HEK293 (cell line): ENCODE measurements around the gene GNA12.

ENCODE experiments used
- CTCF ChIA-PET: fragments of 350-600 bp; formaldehyde crosslinking; extraction: SDS; loops from one replicate; lab custom pipeline; 2021; ENCODE audit warnings: antibody characterized with exemption; lab: Yijun Ruan, JAX
- POLR2A ChIA-PET: fragments of 300-600 bp; formaldehyde crosslinking; extraction: SDS; loops from one replicate; lab custom pipeline; 2020; ENCODE audit warnings: antibody characterized with exemption, inconsistent platforms; lab: Yijun Ruan, JAX
- H3K27ac ChIP-seq: fragments of 200-500 bp; sonication (Bioruptor generic); 2 replicates; pipeline ENCODE4 v1.5.1; 2014; ENCODE audit warnings: low read depth, low read length, control low read depth, inconsistent platforms; ENCODE audit errors: extremely low read depth
- H3K36me3 ChIP-seq, 2 experiments: fragments of 200-500 bp in 1 of 2; sonication (Bioruptor generic) in 1 of 2; 1 replicate in 1 of 2; 2 replicates in 1 of 2; pipeline ENCODE4 v1.5.1; 2014 to 2017; ENCODE audit warnings: inconsistent platforms in 2 of 2, low read length in 2 of 2; ENCODE audit not compliant: control insufficient read depth in 2 of 2, insufficient read depth in 1 of 2
- H3K4me1 ChIP-seq: fragments of 200-500 bp; sonication (Bioruptor generic); 2 replicates; pipeline ENCODE4 v1.5.1; 2014; ENCODE audit warnings: mild to moderate bottlenecking, low read length, inconsistent platforms; ENCODE audit not compliant: control insufficient read depth, insufficient read depth
- H3K4me3 ChIP-seq: 2 replicates; pipeline ENCODE4 v1.5.1; 2011; ENCODE audit warnings: low read depth, mild to moderate bottlenecking, control low read depth, low read length, moderate library complexity
- H3K9me3 ChIP-seq: fragments of 200-500 bp; sonication (Bioruptor generic); 2 replicates; pipeline ENCODE4 v1.5.1; 2014; ENCODE audit warnings: low read depth, low read length, inconsistent platforms; ENCODE audit not compliant: control insufficient read depth, insufficient read depth
- BCL11A ChIP-seq: fragments of 450-650 bp; formaldehyde crosslinking; IDR thresholded peaks from 2 replicates; pipeline ENCODE4 v1.5.1; 2016; ENCODE audit warnings: low read depth, missing biosample characterization, missing genetic modification characterization
- EGR2 ChIP-seq: fragments of 450-650 bp; formaldehyde crosslinking; IDR thresholded peaks from 2 replicates; pipeline ENCODE4 v1.5.1; 2016; ENCODE audit warnings: low read depth, missing biosample characterization, missing genetic modification characterization
- PRDM4 ChIP-seq: fragments of 450-650 bp; formaldehyde crosslinking; IDR thresholded peaks from 2 replicates; pipeline ENCODE4 v1.5.1; 2017; ENCODE audit warnings: missing biosample characterization, missing genetic modification characterization
- REPIN1 ChIP-seq: fragments of 450-650 bp; formaldehyde crosslinking; IDR thresholded peaks from 2 replicates; pipeline ENCODE4 v1.5.1; 2017; ENCODE audit warnings: missing biosample characterization, missing genetic modification characterization, low read depth
- SALL2 ChIP-seq: fragments of 450-650 bp; formaldehyde crosslinking; IDR thresholded peaks from 2 replicates; pipeline ENCODE4 v1.5.0; 2017; ENCODE audit warnings: missing biosample characterization, mild to moderate bottlenecking, missing genetic modification characterization, borderline replicate concordance
- ZEB2 ChIP-seq: fragments of 450-650 bp; formaldehyde crosslinking; IDR thresholded peaks from 2 replicates; pipeline ENCODE4 v1.5.1; 2016; ENCODE audit warnings: missing biosample characterization, missing genetic modification characterization
- ZFP41 ChIP-seq: fragments of 450-650 bp; formaldehyde crosslinking; IDR thresholded peaks from 2 replicates; pipeline ENCODE4 v1.5.1; 2016; ENCODE audit warnings: missing biosample characterization, missing genetic modification characterization, borderline replicate concordance
- ZNF114 ChIP-seq: fragments of 450-650 bp; formaldehyde crosslinking; IDR thresholded peaks from 2 replicates; pipeline ENCODE4 v1.5.0; 2017; ENCODE audit warnings: missing biosample characterization, missing genetic modification characterization
- ZNF157 ChIP-seq: fragments of 450-650 bp; formaldehyde crosslinking; IDR thresholded peaks from 2 replicates; pipeline ENCODE4 v1.5.1; 2016; ENCODE audit warnings: missing biosample characterization, missing genetic modification characterization
- ZNF324 ChIP-seq: fragments of 450-650 bp; formaldehyde crosslinking; IDR thresholded peaks from 2 replicates; pipeline ENCODE4 v1.5.1; 2016; ENCODE audit warnings: missing biosample characterization, missing genetic modification characterization
- ZNF48 ChIP-seq: fragments of 450-650 bp; formaldehyde crosslinking; IDR thresholded peaks from 2 replicates; pipeline ENCODE4 v1.5.1; 2016; ENCODE audit warnings: missing biosample characterization, missing genetic modification characterization
- ZNF529 ChIP-seq: fragments of 450-650 bp; formaldehyde crosslinking; IDR thresholded peaks from 2 replicates; pipeline ENCODE4 v1.5.1; 2017; ENCODE audit warnings: missing genetic modification characterization, missing biosample characterization; ENCODE audit not compliant: insufficient replicate concordance
- ZNF585B ChIP-seq: fragments of 450-650 bp; formaldehyde crosslinking; IDR thresholded peaks from 2 replicates; pipeline ENCODE4 v1.5.1; 2016; ENCODE audit warnings: missing biosample characterization, missing genetic modification characterization
- ZNF610 ChIP-seq: fragments of 450-650 bp; formaldehyde crosslinking; IDR thresholded peaks from 2 replicates; pipeline ENCODE4 v1.5.1; 2016; ENCODE audit warnings: missing biosample characterization, missing genetic modification characterization, borderline replicate concordance
- ZNF624 ChIP-seq: fragments of 450-650 bp; formaldehyde crosslinking; IDR thresholded peaks from 2 replicates; pipeline ENCODE4 v1.5.1; 2017; ENCODE audit warnings: missing biosample characterization, missing genetic modification characterization
- ZNF629 ChIP-seq: fragments of 450-650 bp; formaldehyde crosslinking; IDR thresholded peaks from 2 replicates; pipeline ENCODE4 v1.5.1; 2017; ENCODE audit warnings: missing biosample characterization, missing genetic modification characterization
- ZNF654 ChIP-seq: fragments of 450-650 bp; formaldehyde crosslinking; IDR thresholded peaks from 2 replicates; pipeline ENCODE4 v1.5.1; 2016; ENCODE audit warnings: low read depth, missing biosample characterization, missing genetic modification characterization
- ZNF658 ChIP-seq: fragments of 450-650 bp; formaldehyde crosslinking; IDR thresholded peaks from 2 replicates; pipeline ENCODE4; 2016; ENCODE audit warnings: missing biosample characterization, missing genetic modification characterization
- ZNF707 ChIP-seq: fragments of 450-650 bp; formaldehyde crosslinking; IDR thresholded peaks from 2 replicates; pipeline ENCODE4 v1.5.1; 2016; ENCODE audit warnings: missing biosample characterization, missing genetic modification characterization
- ZNF777 ChIP-seq: fragments of 450-650 bp; formaldehyde crosslinking; IDR thresholded peaks from 2 replicates; pipeline ENCODE4 v1.5.1; 2017; ENCODE audit warnings: missing biosample characterization, missing genetic modification characterization, borderline replicate concordance
- ZNF843 ChIP-seq: fragments of 450-650 bp; formaldehyde crosslinking; IDR thresholded peaks from 2 replicates; pipeline ENCODE4 v1.5.1; 2016; ENCODE audit warnings: missing biosample characterization, missing genetic modification characterization
- TF ChIP-seq, protein P1 (sequence below): fragments of 450-650 bp; formaldehyde crosslinking; IDR thresholded peaks from 2 replicates; pipeline ENCODE4 v1.5.1; 2016; ENCODE audit warnings: missing biosample characterization, missing genetic modification characterization
- TF ChIP-seq, protein P2 (sequence below): fragments of 450-650 bp; formaldehyde crosslinking; IDR thresholded peaks from 2 replicates; pipeline ENCODE4; 2016; ENCODE audit warnings: missing biosample characterization, missing genetic modification characterization
- TF ChIP-seq, protein P3 (sequence below): fragments of 450-650 bp; formaldehyde crosslinking; IDR thresholded peaks from 2 replicates; pipeline ENCODE4 v1.5.1; 2016; ENCODE audit warnings: missing biosample characterization, missing genetic modification characterization

GNA12 gene

GRCh38 chr7:2687881-2688318 lies 156.2 kb downstream of the GNA12 start, which contains the start of gene AMZ1:
AMZ1 (plus strand) TSS chr7:2688202; CDS start chr7:2700452, 12,250 bp downstream.
- Histone ChIP-seq H3K4me1 (no peaks in the 10 kb centered on the region), H3K9me3 (no peaks in the 10 kb centered on the region), H3K4me3 (peak within 1 kb of the TSS; percentile 3; the same call in 1 of the 2 replicates), H3K27ac (no peak within 1 kb of the TSS), H3K36me3 (no peaks in the 10 kb centered on the region)
- POLR2A ChIA-PET = no interaction called here
- CTCF ChIA-PET = interaction anchor here (0.7 to 6.4 kb wide), 2 partner anchors 21 to 1094 kb away, joined by 5 to 39 read pairs; no protein-coding TSS in a partner anchor
- no peak for TF ChIP-seq ZNF114 (tag by site-specific recombination)
- TF ChIP-seq ZNF658 (tag by site-specific recombination) = no peak

DNA sequence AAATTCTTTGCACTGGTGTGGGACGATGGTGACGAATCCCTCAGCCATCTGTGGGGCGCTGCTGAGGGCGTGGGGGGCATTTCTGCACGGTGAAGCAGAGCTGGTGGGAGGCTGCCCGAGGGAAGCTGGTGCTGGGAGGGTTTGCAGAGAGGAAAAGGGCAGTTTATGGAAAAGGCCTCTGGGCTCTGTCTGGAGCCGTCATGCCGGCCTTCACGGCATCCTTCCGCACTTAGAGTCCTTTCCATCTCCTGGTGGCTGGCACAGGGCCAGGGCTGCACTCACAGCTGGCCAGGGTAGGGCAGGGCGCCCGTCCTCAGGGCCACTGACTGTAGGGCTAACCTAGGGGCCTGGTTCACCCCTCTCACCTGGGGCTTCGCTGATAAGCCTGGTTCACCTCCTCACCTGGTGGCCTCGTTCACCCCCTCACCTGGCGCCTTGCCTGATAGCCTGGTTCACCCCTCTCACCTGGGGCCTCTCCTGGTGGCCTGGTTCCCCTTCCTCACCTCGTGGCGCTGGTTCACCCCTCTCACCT lies 156.7 kb downstream of the GNA12 start:
- Histone ChIP-seq H3K4me1 (no peaks in the 10 kb centered on the region), H3K27ac (no peak overlapping the region), H3K36me3 (no peaks in the 10 kb centered on the region), H3K4me3 (no peak overlapping the region), H3K9me3 (no peaks in the 10 kb centered on the region)
- ChIA-PET POLR2A (no interaction called here), CTCF (interaction anchor here (6.4 kb wide), 1 partner anchor 22 kb away, joined by 39 read pairs; no protein-coding TSS in a partner anchor)
- TF ChIP-seq, protein P1, sequence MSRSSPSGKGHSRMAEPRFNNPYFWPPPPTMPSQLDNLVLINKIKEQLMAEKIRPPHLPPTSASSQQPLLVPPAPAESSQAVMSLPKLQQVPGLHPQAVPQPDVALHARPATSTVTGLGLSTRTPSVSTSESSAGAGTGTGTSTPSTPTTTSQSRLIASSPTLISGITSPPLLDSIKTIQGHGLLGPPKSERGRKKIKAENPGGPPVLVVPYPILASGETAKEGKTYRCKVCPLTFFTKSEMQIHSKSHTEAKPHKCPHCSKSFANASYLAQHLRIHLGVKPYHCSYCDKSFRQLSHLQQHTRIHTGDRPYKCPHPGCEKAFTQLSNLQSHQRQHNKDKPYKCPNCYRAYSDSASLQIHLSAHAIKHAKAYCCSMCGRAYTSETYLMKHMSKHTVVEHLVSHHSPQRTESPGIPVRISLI (tag by site-specific recombination) = no peak
- peak; percentile 42; the same call in 1 of the 2 replicates for TF ChIP-seq EGR2 (tag by site-specific recombination)

DNA sequence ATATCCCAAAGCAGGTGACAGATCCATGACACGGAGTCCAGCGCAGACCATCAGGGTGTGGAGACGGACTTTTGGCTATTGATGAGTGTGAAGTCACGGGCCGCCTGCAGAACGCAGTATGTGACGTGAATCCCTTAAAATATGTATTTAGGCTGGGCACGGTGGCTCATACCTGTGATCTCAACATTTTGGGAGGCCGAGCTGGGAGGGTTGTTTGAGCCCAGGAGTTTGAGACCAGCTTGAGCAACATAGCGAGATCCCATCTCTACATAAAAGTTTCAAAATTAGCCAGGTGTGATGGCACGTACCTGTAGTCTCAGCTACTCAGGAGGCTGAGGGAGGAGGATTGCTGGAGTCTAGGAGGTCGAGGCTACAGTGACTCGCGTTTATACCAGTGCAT lies 158.0 kb downstream of the GNA12 start:
- CTCF ChIA-PET = interaction anchor here (0.8 to 6.4 kb wide), 3 partner anchors 23 to 235 kb away, joined by 3 to 39 read pairs (median 4); no protein-coding TSS in a partner anchor

GRCh38 chr7:2684501-2684900 lies 159.6 kb downstream of the GNA12 start:
- CTCF ChIA-PET = interaction anchor here (0.6 to 5.8 kb wide), 4 partner anchors 13 to 142 kb away, joined by 4 to 27 read pairs (median 4); no protein-coding TSS in a partner anchor
- TF ChIP-seq ZNF624 (tag by site-specific recombination) = no peak
- TF ChIP-seq ZNF843 (tag by site-specific recombination) = no peak
- TF ChIP-seq, protein P1 (tag by site-specific recombination) = no peak
- no peak for TF ChIP-seq SALL2
- TF ChIP-seq ZFP41 = no peak
- TF ChIP-seq, protein P2, sequence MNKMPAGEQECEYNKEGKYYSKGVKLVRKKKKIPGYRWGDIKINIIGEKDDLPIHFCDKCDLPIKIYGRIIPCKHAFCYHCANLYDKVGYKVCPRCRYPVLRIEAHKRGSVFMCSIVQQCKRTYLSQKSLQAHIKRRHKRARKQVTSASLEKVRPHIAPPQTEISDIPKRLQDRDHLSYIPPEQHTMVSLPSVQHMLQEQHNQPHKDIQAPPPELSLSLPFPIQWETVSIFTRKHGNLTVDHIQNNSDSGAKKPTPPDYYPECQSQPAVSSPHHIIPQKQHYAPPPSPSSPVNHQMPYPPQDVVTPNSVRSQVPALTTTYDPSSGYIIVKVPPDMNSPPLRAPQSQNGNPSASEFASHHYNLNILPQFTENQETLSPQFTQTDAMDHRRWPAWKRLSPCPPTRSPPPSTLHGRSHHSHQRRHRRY (tag by site-specific recombination) = no peak
- no peak for TF ChIP-seq BCL11A (tag by site-specific recombination)
- TF ChIP-seq ZNF629 (tag by site-specific recombination) = no peak
- TF ChIP-seq ZNF707 (tag by site-specific recombination) = no peak
- TF ChIP-seq ZNF324 (tag by site-specific recombination) = no peak
- no peak for TF ChIP-seq ZNF610 (tag by site-specific recombination)
- TF ChIP-seq, protein P3, sequence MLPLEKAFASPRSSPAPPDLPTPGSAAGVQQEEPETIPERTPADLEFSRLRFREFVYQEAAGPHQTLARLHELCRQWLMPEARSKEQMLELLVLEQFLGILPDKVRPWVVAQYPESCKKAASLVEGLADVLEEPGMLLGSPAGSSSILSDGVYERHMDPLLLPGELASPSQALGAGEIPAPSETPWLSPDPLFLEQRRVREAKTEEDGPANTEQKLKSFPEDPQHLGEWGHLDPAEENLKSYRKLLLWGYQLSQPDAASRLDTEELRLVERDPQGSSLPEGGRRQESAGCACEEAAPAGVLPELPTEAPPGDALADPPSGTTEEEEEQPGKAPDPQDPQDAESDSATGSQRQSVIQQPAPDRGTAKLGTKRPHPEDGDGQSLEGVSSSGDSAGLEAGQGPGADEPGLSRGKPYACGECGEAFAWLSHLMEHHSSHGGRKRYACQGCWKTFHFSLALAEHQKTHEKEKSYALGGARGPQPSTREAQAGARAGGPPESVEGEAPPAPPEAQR (tag by site-specific recombination) = no peak
- TF ChIP-seq PRDM4 (tag by site-specific recombination) = no peak

More for the DNA sequence above, 158.0 kb downstream of the GNA12 start:
- H3K4me1 ChIP-seq = no peaks in the 10 kb centered on the region
- POLR2A ChIA-PET = interaction anchor here (0.7 kb wide), 1 partner anchor 13 kb away, joined by 3 read pairs; no protein-coding TSS in a partner anchor
- H3K27ac ChIP-seq = no peak overlapping the region
- H3K36me3 ChIP-seq = no peaks in the 10 kb centered on the region
- H3K4me3 ChIP-seq = no peak overlapping the region
- no peaks in the 10 kb centered on the region for H3K9me3 ChIP-seq
- TF ChIP-seq ZNF585B (tag by site-specific recombination) = no peak
- no peak for TF ChIP-seq REPIN1
- no peak for TF ChIP-seq ZNF777
- TF ChIP-seq ZNF157 (tag by site-specific recombination) = no peak
- TF ChIP-seq ZNF529 = no peak
- TF ChIP-seq ZEB2 (tag by site-specific recombination) = no peak
- no peak for TF ChIP-seq ZNF48 (tag by site-specific recombination)
- TF ChIP-seq ZNF654 (tag by site-specific recombination) = no peak
- TF ChIP-seq ZNF324 (tag by site-specific recombination) = no peak

More at GRCh38 chr7:2684501-2684900, 159.6 kb downstream of the GNA12 start:
- no peak overlapping the region for H3K4me3 ChIP-seq
- no peaks in the 10 kb centered on the region for H3K36me3 ChIP-seq
- H3K27ac ChIP-seq = no peak overlapping the region
- H3K9me3 ChIP-seq = no peaks in the 10 kb centered on the region
- POLR2A ChIA-PET = no interaction called here
- no peaks in the 10 kb centered on the region for H3K4me1 ChIP-seq
